DND-41 (cell line): ENCODE measurements around the gene SLC30A3.

Source experiments
- ATAC-seq: fragments of 200-7000 bp; cut with Tn5 transposase; 3 replicates; pipeline ENCODE4 v1.9.1; 2021; ENCODE audit warnings: low read depth; ENCODE audit not compliant: insufficient read depth
- DNase-seq: peaks from one replicate; pipeline ENCODE4 v3.0.0-alpha.2; 2020
- H2AFZ ChIP-seq: 2 replicates; pipeline ENCODE4 v1.6.0; 2012; ENCODE audit warnings: low read depth, low read length
- H3K27ac ChIP-seq: 2 replicates; pipeline ENCODE4 v1.5.1; 2012; ENCODE audit warnings: low read length, inconsistent platforms
- H3K27me3 ChIP-seq: fragments of 200-600 bp; sonication (generic); 2 replicates; pipeline ENCODE4 v1.6.0; 2012; ENCODE audit warnings: low read length, mild to moderate bottlenecking, inconsistent platforms; ENCODE audit not compliant: insufficient read depth, poor library complexity
- H3K36me3 ChIP-seq: 2 replicates; pipeline ENCODE4 v1.5.1; 2012; ENCODE audit warnings: low read length, inconsistent platforms; ENCODE audit not compliant: insufficient read depth
- H3K4me1 ChIP-seq: 2 replicates; pipeline ENCODE4 v1.5.1; 2012; ENCODE audit warnings: mild to moderate bottlenecking, low read length; ENCODE audit not compliant: insufficient read depth
- H3K4me2 ChIP-seq: 2 replicates; pipeline ENCODE4 v1.6.0; 2012; ENCODE audit warnings: mild to moderate bottlenecking, moderate library complexity, low read length, inconsistent platforms; ENCODE audit not compliant: insufficient read depth
- H3K4me3 ChIP-seq, 2 experiments: fragments of 200-600 bp in 1 of 2; shearing (Covaris generic) in 1 of 2; 2 replicates each; pipeline ENCODE4 v1.5.1; 2012 to 2016; ENCODE audit warnings: inconsistent platforms in 2 of 2, low read length in 2 of 2, mild to moderate bottlenecking in 2 of 2, low read depth in 1 of 2, moderate library complexity in 1 of 2
- H3K79me2 ChIP-seq: 2 replicates; pipeline ENCODE4 v1.6.0; 2012; ENCODE audit warnings: low read length, inconsistent platforms; ENCODE audit not compliant: insufficient read depth
- H3K9ac ChIP-seq: 2 replicates; pipeline ENCODE4 v1.6.0; 2012; ENCODE audit warnings: low read depth, mild to moderate bottlenecking, inconsistent platforms, low read length, moderate library complexity
- H3K9me3 ChIP-seq: 2 replicates; pipeline ENCODE4 v1.5.1; 2012; ENCODE audit warnings: low read length, moderate library complexity, mild to moderate bottlenecking, inconsistent platforms; ENCODE audit not compliant: insufficient read depth, severe bottlenecking
- H4K20me1 ChIP-seq: 2 replicates; pipeline ENCODE4 v1.6.0; 2012; ENCODE audit warnings: low read length; ENCODE audit not compliant: insufficient read depth
- EZH2 ChIP-seq: IDR thresholded peaks from 3 replicates; pipeline ENCODE4 v1.6.1; 2012; ENCODE audit warnings: borderline replicate concordance, low read depth, mild to moderate bottlenecking, moderate library complexity, low read length, inconsistent platforms; ENCODE audit not compliant: severe bottlenecking
- TF ChIP-seq, protein P1 (sequence below): IDR thresholded peaks from 2 replicates; pipeline ENCODE4 v1.5.1; 2012; ENCODE audit warnings: borderline replicate concordance, low read length, moderate library complexity, mild to moderate bottlenecking; ENCODE audit not compliant: poor library complexity, severe bottlenecking; ENCODE audit errors: extremely low read depth

Gene SLC30A3

DNA sequence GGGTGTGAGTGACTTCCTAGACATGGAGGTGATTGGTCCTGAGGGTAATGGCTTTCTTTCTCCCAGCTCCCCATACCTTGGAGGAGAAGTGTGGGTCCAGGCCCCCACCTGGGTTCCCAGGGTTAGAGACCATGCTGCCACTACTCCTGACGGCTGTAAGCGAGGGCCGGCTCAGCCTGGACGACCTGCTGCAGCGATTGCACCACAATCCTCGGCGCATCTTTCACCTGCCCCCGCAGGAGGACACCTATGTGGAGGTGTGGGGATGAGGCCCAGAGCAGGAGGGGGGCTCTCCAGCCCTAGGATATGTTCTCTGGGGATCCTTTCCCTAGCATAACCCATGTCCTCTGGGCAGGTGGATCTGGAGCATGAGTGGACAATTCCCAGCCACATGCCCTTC, 23.9 kb downstream of the SLC30A3 start:
- Histone ChIP-seq H3K4me2 (no peak overlapping the region), H3K4me1 (no peaks in the 10 kb centered on the region), H3K9ac (no peak overlapping the region), H3K27me3 (no peaks in the 10 kb centered on the region), H3K36me3 (peaks cover 100% of the 10 kb centered on the region), H3K4me3 (no peak overlapping the region), H2AFZ (no peak overlapping the region), H4K20me1 (peaks cover 35% of the 10 kb centered on the region; the same call in 1 of the 2 replicates), H3K27ac (no peak overlapping the region), H3K79me2 (no peaks in the 10 kb centered on the region), H3K9me3 (no peaks in the 10 kb centered on the region)
- TF ChIP-seq, protein P1, sequence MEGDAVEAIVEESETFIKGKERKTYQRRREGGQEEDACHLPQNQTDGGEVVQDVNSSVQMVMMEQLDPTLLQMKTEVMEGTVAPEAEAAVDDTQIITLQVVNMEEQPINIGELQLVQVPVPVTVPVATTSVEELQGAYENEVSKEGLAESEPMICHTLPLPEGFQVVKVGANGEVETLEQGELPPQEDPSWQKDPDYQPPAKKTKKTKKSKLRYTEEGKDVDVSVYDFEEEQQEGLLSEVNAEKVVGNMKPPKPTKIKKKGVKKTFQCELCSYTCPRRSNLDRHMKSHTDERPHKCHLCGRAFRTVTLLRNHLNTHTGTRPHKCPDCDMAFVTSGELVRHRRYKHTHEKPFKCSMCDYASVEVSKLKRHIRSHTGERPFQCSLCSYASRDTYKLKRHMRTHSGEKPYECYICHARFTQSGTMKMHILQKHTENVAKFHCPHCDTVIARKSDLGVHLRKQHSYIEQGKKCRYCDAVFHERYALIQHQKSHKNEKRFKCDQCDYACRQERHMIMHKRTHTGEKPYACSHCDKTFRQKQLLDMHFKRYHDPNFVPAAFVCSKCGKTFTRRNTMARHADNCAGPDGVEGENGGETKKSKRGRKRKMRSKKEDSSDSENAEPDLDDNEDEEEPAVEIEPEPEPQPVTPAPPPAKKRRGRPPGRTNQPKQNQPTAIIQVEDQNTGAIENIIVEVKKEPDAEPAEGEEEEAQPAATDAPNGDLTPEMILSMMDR: no peak
- TF ChIP-seq EZH2: no peak
- ATAC-seq: no peak
- no peak for DNase-seq

DNA sequence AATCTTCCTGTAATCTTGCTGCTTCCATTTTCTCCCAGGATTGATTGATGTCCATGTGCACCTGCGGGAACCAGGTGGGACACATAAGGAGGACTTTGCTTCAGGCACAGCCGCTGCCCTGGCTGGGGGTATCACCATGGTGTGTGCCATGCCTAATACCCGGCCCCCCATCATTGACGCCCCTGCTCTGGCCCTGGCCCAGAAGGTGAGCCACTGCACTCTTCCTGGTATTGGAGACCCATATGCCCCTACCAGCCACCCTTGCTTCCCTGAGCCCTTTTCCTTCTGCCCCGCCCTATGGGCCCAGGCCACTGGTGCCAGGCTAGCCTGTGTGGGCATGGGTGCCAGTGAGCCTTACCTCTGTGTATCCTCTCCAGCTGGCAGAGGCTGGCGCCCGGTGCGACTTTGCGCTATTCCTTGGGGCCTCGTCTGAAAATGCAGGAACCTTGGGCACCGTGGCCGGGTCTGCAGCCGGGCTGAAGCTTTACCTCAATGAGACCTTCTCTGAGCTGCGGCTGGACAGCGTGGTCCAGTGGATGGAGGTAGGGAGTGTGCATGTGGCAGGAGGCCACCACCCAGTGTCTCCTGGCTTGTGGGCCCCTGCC, 25.4 kb downstream of the SLC30A3 start:
- no peaks in the 10 kb centered on the region for H3K9me3 ChIP-seq
- no peak overlapping the region for H3K4me2 ChIP-seq
- TF ChIP-seq, protein P1: no peak
- TF ChIP-seq EZH2: no peak
- no peak overlapping the region for H2AFZ ChIP-seq
- no peaks in the 10 kb centered on the region for H3K27me3 ChIP-seq
- DNase-seq (no peak), ATAC-seq (no peak)
- H3K4me1 ChIP-seq: no peaks in the 10 kb centered on the region
- H3K36me3 ChIP-seq: peaks cover 100% of the 10 kb centered on the region
- no peak overlapping the region for H3K4me3 ChIP-seq
- H3K79me2 ChIP-seq: no peaks in the 10 kb centered on the region
- H4K20me1 ChIP-seq: peaks cover 35% of the 10 kb centered on the region; the same call in 1 of the 2 replicates
- H3K27ac ChIP-seq: no peak overlapping the region
- no peak overlapping the region for H3K9ac ChIP-seq

DNA sequence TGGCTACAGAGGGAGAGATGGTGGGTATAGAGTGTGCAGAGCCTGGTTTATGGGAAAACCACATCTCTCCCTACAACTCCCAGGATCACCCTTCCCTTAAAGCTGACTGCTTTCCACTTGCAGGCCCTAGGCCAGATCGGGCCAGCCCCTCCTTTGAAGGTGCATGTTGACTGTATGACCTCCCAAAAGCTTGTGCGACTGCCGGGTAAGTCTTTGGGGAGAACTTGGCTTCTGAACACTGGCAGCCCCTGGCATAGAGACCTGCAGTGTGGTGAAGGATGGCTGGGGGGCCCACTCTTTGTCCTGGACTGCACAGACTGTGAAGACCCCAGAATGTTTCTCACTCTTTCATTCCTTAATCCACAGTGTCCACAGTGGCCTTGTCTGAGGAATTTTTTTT, 26.2 kb downstream of the SLC30A3 start:
- no peak overlapping the region for H3K27ac ChIP-seq
- no peaks in the 10 kb centered on the region for H3K79me2 ChIP-seq
- H3K9me3 ChIP-seq: no peaks in the 10 kb centered on the region
- peaks cover 100% of the 10 kb centered on the region for H3K36me3 ChIP-seq
- DNase-seq: no peak
- no peak for ATAC-seq
- TF ChIP-seq, protein P1: no peak
- peaks cover 33% of the 10 kb centered on the region; the same call in 1 of the 2 replicates for H4K20me1 ChIP-seq
- no peaks in the 10 kb centered on the region for H3K27me3 ChIP-seq
- no peak overlapping the region for H3K9ac ChIP-seq
- no peaks in the 10 kb centered on the region for H3K4me1 ChIP-seq
- H3K4me3 ChIP-seq: no peak overlapping the region
- H3K4me2 ChIP-seq: no peak overlapping the region
- no peak overlapping the region for H2AFZ ChIP-seq

DNA sequence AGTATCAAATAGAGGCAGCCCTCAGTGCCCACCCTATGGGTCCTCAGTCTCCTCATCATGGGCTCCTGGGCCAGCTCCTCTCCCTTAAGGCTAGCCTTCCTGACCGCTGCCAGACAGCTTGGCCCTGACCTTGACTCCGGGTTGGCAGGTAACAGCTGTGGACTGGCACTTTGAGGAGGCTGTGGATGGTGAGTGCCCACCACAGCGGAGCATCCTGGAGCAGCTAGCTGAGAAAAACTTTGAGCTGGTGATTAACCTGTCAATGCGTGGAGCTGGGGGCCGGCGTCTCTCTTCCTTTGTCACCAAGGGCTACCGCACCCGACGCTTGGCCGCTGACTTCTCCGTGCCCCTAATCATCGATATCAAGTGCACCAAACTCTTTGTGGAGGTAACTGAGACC, 26.7 kb downstream of the SLC30A3 start:
- Histone ChIP-seq H3K27me3 (no peaks in the 10 kb centered on the region), H3K4me2 (no peak overlapping the region), H3K4me1 (no peaks in the 10 kb centered on the region), H2AFZ (no peak overlapping the region), H4K20me1 (peaks cover 28% of the 10 kb centered on the region; the same call in 1 of the 2 replicates), H3K36me3 (peaks cover 100% of the 10 kb centered on the region), H3K9ac (no peak overlapping the region), H3K4me3 (no peak overlapping the region), H3K79me2 (no peaks in the 10 kb centered on the region), H3K9me3 (no peaks in the 10 kb centered on the region), H3K27ac (no peak overlapping the region)
- no peak for TF ChIP-seq EZH2
- TF ChIP-seq, protein P1: no peak
- ATAC-seq: no peak
- DNase-seq: no peak
